GM21576 (cell line): ENCODE results near the gene C6orf58.
"Not testable (repeated sequence)": the region's sequence is repeated elsewhere in the genome, so short reads cannot be mapped to it uniquely, and the experiment has no call there.

Experiments used
- ATAC-seq: cut with Tn5 transposase; IDR thresholded peaks from one replicate; pipeline ENCODE4 v1.9.1; 2021; ENCODE audit warnings: mild to moderate bottlenecking, moderate library complexity; ENCODE audit not compliant: unreplicated experiment

The C6orf58 gene

GRCh38 chr6:127590344-127590743 is 13.4 kb downstream of the C6orf58 start:
- no peak for ATAC-seq

GRCh38 chr6:127592964-127593363 is 16.0 kb downstream of the C6orf58 start:
- no peak for ATAC-seq

GRCh38 chr6:127593456-127593855 is 16.5 kb downstream of the C6orf58 start:
- ATAC-seq: not testable (repeated sequence)

- ATAC-seq: no peak
Measured at GRCh38 chr6:127606131-127606562, 29.2 kb downstream of the C6orf58 start.

GRCh38 chr6:127608554-127609270 is 31.7 kb downstream of the C6orf58 start:
- no peak for ATAC-seq

GRCh38 chr6:127618729-127619128 is 41.8 kb downstream of the C6orf58 start:
- ATAC-seq: no peak

GRCh38 chr6:127630800-127631199 is 53.8 kb downstream of the C6orf58 start:
- no peak for ATAC-seq

GRCh38 chr6:127634178-127634577 is 57.2 kb downstream of the C6orf58 start:
- no peak for ATAC-seq

- no peak for ATAC-seq
Measured at GRCh38 chr6:127635091-127635490, 58.1 kb downstream of the C6orf58 start.

GRCh38 chr6:127637830-127638409 is 60.9 kb downstream of the C6orf58 start:
- ATAC-seq: no peak
